ENCODE measurements around the gene POLR3E.

GRCh38 chr16:22297871-22298733, 893 bp downstream of the POLR3E start:
- TF ChIP-seq POLR2A (IDR thresholded peaks at IDR 0.05; ENCODE audit: low read depth, low read length) (peak; percentile 79), TAF1 (IDR thresholded peaks at IDR 0.05; ENCODE audit: borderline replicate concordance, low read depth, low read length) (no peak)

All from GM12892 (cell line).